Measurements from ENCODE around the gene GREB1L.
A peak's percentile ranks its signal among the peaks of the same experiment; 100 is the strongest.
"Not testable (repeated sequence)": the region's sequence is repeated elsewhere in the genome, so short reads cannot be mapped to it uniquely, and the experiment has no call there.

GREB1L gene

GRCh38 chr18:21242141-21242779 lies at the start of gene GREB1L:
Gene GREB1L (plus strand): TSS chr18:21242232. CDS start chr18:21383519, 141,287 bp downstream.
- no peaks in the 10 kb centered on the region for H3K9me3 Mint-ChIP-seq
- ATAC-seq, result peak; percentile 80
- H3K4me3 Mint-ChIP-seq, result peak within 1 kb of the TSS; percentile 50 to 70
- peaks cover 12% of the 10 kb centered on the region for H3K4me1 Mint-ChIP-seq
- DNase-seq, result peak; percentile 28 to 33
- H3K27ac Mint-ChIP-seq, result no peak within 1 kb of the TSS
- H3K27me3 Mint-ChIP-seq, result peaks cover 90% of the 10 kb centered on the region

GRCh38 chr18:21192308-21192624 lies 49.8 kb upstream of the GREB1L start:
- H3K27ac Mint-ChIP-seq, result no peak overlapping the region

GRCh38 chr18:21194871-21195771 lies 46.9 kb upstream of the GREB1L start:
- H3K27ac Mint-ChIP-seq, result peak overlapping the region in 1 of 2 donors; percentile 10
- H3K9me3 Mint-ChIP-seq, result no peaks in the 10 kb centered on the region
- ATAC-seq (no peak), DNase-seq (no peak)
- H3K4me1 Mint-ChIP-seq, result no peaks in the 10 kb centered on the region
- H3K27me3 Mint-ChIP-seq, result peaks cover 36% of the 10 kb centered on the region
- no peak overlapping the region for H3K4me3 Mint-ChIP-seq

More at GRCh38 chr18:21192308-21192624, 49.8 kb upstream of the GREB1L start:
- DNase-seq, result no peak
- no peak for ATAC-seq
- Mint-ChIP-seq H3K27me3 (peaks cover 36% of the 10 kb centered on the region), H3K9me3 (no peaks in the 10 kb centered on the region), H3K4me3 (no peak overlapping the region), H3K4me1 (no peaks in the 10 kb centered on the region)

- ATAC-seq (no peak), DNase-seq (no peak)
- no peak overlapping the region for H3K27ac Mint-ChIP-seq
- no peak overlapping the region for H3K4me3 Mint-ChIP-seq
- H3K27me3 Mint-ChIP-seq, result peaks cover 23% of the 10 kb centered on the region
- no peaks in the 10 kb centered on the region for H3K4me1 Mint-ChIP-seq
- no peaks in the 10 kb centered on the region for H3K9me3 Mint-ChIP-seq
Measured at GRCh38 chr18:21196426-21196825, 45.6 kb upstream of the GREB1L start.

- no peaks in the 10 kb centered on the region for H3K27me3 Mint-ChIP-seq
- DNase-seq, result no peak
- H3K4me1 Mint-ChIP-seq, result no peaks in the 10 kb centered on the region
- no peak overlapping the region for H3K4me3 Mint-ChIP-seq
- H3K27ac Mint-ChIP-seq, result no peak overlapping the region
- ATAC-seq, result no peak
- H3K9me3 Mint-ChIP-seq, result no peaks in the 10 kb centered on the region
Measured at GRCh38 chr18:21203126-21203525, 38.9 kb upstream of the GREB1L start.

GRCh38 chr18:21203542-21204241 lies 38.3 kb upstream of the GREB1L start:
- ATAC-seq, result no peak
- Mint-ChIP-seq H3K4me3 (no peak overlapping the region), H3K27me3 (no peaks in the 10 kb centered on the region)

GRCh38 chr18:21205695-21206094 lies 36.3 kb upstream of the GREB1L start:
- ATAC-seq, result no peak
- H3K9me3 Mint-ChIP-seq, result no peaks in the 10 kb centered on the region
- no peaks in the 10 kb centered on the region for H3K4me1 Mint-ChIP-seq
- H3K27me3 Mint-ChIP-seq, result no peaks in the 10 kb centered on the region
- DNase-seq, result no peak
- no peak overlapping the region for H3K27ac Mint-ChIP-seq
- H3K4me3 Mint-ChIP-seq, result no peak overlapping the region

More at GRCh38 chr18:21203542-21204241, 38.3 kb upstream of the GREB1L start:
- no peak overlapping the region for H3K27ac Mint-ChIP-seq
- H3K9me3 Mint-ChIP-seq, result no peaks in the 10 kb centered on the region
- H3K4me1 Mint-ChIP-seq, result no peaks in the 10 kb centered on the region
- no peak for DNase-seq

- H3K27ac Mint-ChIP-seq, result peak overlapping the region in 1 of 2 donors; percentile 49
- no peak for DNase-seq
- no peaks in the 10 kb centered on the region for H3K9me3 Mint-ChIP-seq
- H3K27me3 Mint-ChIP-seq, result no peaks in the 10 kb centered on the region
- H3K4me3 Mint-ChIP-seq, result no peak overlapping the region
- no peaks in the 10 kb centered on the region for H3K4me1 Mint-ChIP-seq
- no peak for ATAC-seq
Measured at GRCh38 chr18:21210278-21210677, 31.8 kb upstream of the GREB1L start.

- no peaks in the 10 kb centered on the region for H3K27me3 Mint-ChIP-seq
- ATAC-seq (no peak), DNase-seq (no peak)
- no peaks in the 10 kb centered on the region for H3K4me1 Mint-ChIP-seq
- H3K27ac Mint-ChIP-seq, result peak overlapping the region in 1 of 2 donors; percentile 49
- H3K4me3 Mint-ChIP-seq, result no peak overlapping the region
- H3K9me3 Mint-ChIP-seq, result no peaks in the 10 kb centered on the region
Measured at GRCh38 chr18:21210784-21211183, 31.2 kb upstream of the GREB1L start.

- not testable (repeated sequence) for ATAC-seq, H3K9me3 Mint-ChIP-seq, H3K4me3 Mint-ChIP-seq, H3K4me1 Mint-ChIP-seq, DNase-seq, H3K27me3 Mint-ChIP-seq, H3K27ac Mint-ChIP-seq
Measured at GRCh38 chr18:21214409-21214808, 27.6 kb upstream of the GREB1L start.

GRCh38 chr18:21215490-21215889 lies 26.5 kb upstream of the GREB1L start:
- DNase-seq, result no peak
- H3K27me3 Mint-ChIP-seq, result no peaks in the 10 kb centered on the region
- ATAC-seq, result no peak
- H3K9me3 Mint-ChIP-seq, result no peaks in the 10 kb centered on the region
- no peaks in the 10 kb centered on the region for H3K4me1 Mint-ChIP-seq
- no peak overlapping the region for H3K4me3 Mint-ChIP-seq
- H3K27ac Mint-ChIP-seq, result no peak overlapping the region

GRCh38 chr18:21218862-21219261 lies 23.2 kb upstream of the GREB1L start:
- ATAC-seq (no peak), DNase-seq (no peak)
- H3K4me1 Mint-ChIP-seq, result no peaks in the 10 kb centered on the region
- no peak overlapping the region for H3K27ac Mint-ChIP-seq
- no peaks in the 10 kb centered on the region for H3K27me3 Mint-ChIP-seq
- no peak overlapping the region for H3K4me3 Mint-ChIP-seq
- H3K9me3 Mint-ChIP-seq, result no peaks in the 10 kb centered on the region

GRCh38 chr18:21230436-21230835 lies 11.6 kb upstream of the GREB1L start:
- H3K27ac Mint-ChIP-seq, result no peak overlapping the region
- no peak overlapping the region for H3K4me3 Mint-ChIP-seq
- no peaks in the 10 kb centered on the region for H3K9me3 Mint-ChIP-seq
- H3K4me1 Mint-ChIP-seq, result no peaks in the 10 kb centered on the region
- DNase-seq (no peak), ATAC-seq (no peak)
- H3K27me3 Mint-ChIP-seq, result no peaks in the 10 kb centered on the region

- DNase-seq (no peak), ATAC-seq (no peak)
- no peaks in the 10 kb centered on the region for H3K9me3 Mint-ChIP-seq
- H3K27ac Mint-ChIP-seq, result no peak overlapping the region
- H3K4me3 Mint-ChIP-seq, result peak overlapping the region; percentile 29 to 66
- peaks cover 85% of the 10 kb centered on the region for H3K27me3 Mint-ChIP-seq
- H3K4me1 Mint-ChIP-seq, result peaks cover 12% of the 10 kb centered on the region
Measured at GRCh38 chr18:21241301-21242048, 557 bp upstream of the GREB1L start.

- Mint-ChIP-seq H3K4me1 (peaks cover 12% of the 10 kb centered on the region), H3K27ac (no peak overlapping the region)
- no peak for ATAC-seq
Measured at GRCh38 chr18:21242780-21243401, 859 bp downstream of the GREB1L start.

More at GRCh38 chr18:21242780-21243401, 859 bp downstream of the GREB1L start:
- peak overlapping the region; percentile 50 to 52 for H3K4me3 Mint-ChIP-seq
- H3K27me3 Mint-ChIP-seq, result peaks cover 85% of the 10 kb centered on the region
- no peak for DNase-seq
- no peaks in the 10 kb centered on the region for H3K9me3 Mint-ChIP-seq

All from stimulated activated naive CD8-positive, alpha-beta T cell treated with anti-CD3 and anti-CD28 coated beads, Interleukin-15, amount 100 ng/mL, for 72 hours (primary cell).